Testis (tissue), 3 donors: ENCODE measurements around the gene ERC1. TPM values are rescaled to one million over a fixed set of nuclear protein-coding genes. Genes with fewer than 3 reads are reported as not detected.

Source experiments
- DNase-seq: peaks from one replicate; pipeline ENCODE4 v3.0.0-alpha.2; 2019
- H3K27ac ChIP-seq, 2 donors: fragments of 200-600 bp; sonication (generic); one replicate each; pipeline ENCODE4 v1.5.1; 2019
- H3K27me3 ChIP-seq: fragments of 200-600 bp; sonication (generic); one replicate; pipeline ENCODE4 v1.5.1; 2019
- H3K36me3 ChIP-seq: fragments of 200-600 bp; sonication (generic); one replicate; pipeline ENCODE4 v1.5.1; 2017; ENCODE audit warnings: low read depth; ENCODE audit errors: missing control alignments
- H3K4me1 ChIP-seq: fragments of 200-600 bp; sonication (generic); one replicate; pipeline ENCODE4 v1.5.1; 2019
- H3K4me3 ChIP-seq, 2 donors: fragments of 200-600 bp; sonication (generic); one replicate each; pipeline ENCODE4 v1.5.1; 2017 to 2019
- H3K9me3 ChIP-seq: fragments of 200-600 bp; sonication (generic); one replicate; pipeline ENCODE4 v1.5.1; 2017
- POLR2A ChIP-seq: fragments of 450-650 bp; IDR thresholded peaks from one replicate; pipeline ENCODE4 v1.6.1; 2017; ENCODE audit warnings: antibody characterized with exemption, mild to moderate bottlenecking, moderate library complexity
- WGBS, 2 donors: methylation state at CpG; one replicate each; pipeline ENCODE4 v1.1.5; 2018; 5-methylcytosine and 5-hydroxymethylcytosine counted together
- intact Hi-C: fragments of 100-400 bp; cut with DNase I; formaldehyde crosslinking; loops from one replicate; pipeline ENCODE4 v1.15.1; 2023; ENCODE audit warnings: low total_unique reads
- polyA plus RNA-seq: library from polyadenylated mRNA; stranded (reverse); fragments of 350-450 nt; fragmentation: Illumina TruSeq; extraction: RNeasy Lipid Tissue Mini Kit (QIAGEN cat#74804); gene quantifications from one replicate; pipeline ENCODE4 v1.2.3, GENCODE V29; 2014; ENCODE audit warnings: low read depth, low replicate concordance; ENCODE audit not compliant: insufficient read depth
- total RNA-seq, 2 donors: library from RNA; depleted of rRNA; stranded (reverse); fragments of >200 nt; gene quantifications; one replicate each; pipeline ENCODE4 v1.2.3, GENCODE V29; 2016
- TF ChIP-seq, protein P1 (sequence below), 3 experiments: fragments of 450-650 bp in 2 of 3; fragments of 200-600 bp in 1 of 3; sonication (generic) in 1 of 3; IDR thresholded peaks; one replicate each; pipeline ENCODE4 v1.5.1; 2016 to 2019; ENCODE audit warnings: antibody characterized with exemption in 3 of 3, mild to moderate bottlenecking in 2 of 3, moderate library complexity in 1 of 3

Gene ERC1
- total and polyA plus RNA-seq, 3 donors from 2014 or later, result 25.8 to 109 (median 106) TPM

GRCh38 chr12:1466481-1467154 is 475.6 kb downstream of the ERC1 start:
- Histone ChIP-seq H3K27ac (no peak overlapping the region), H3K36me3 (no peaks in the 10 kb centered on the region), H3K9me3 (no peaks in the 10 kb centered on the region), H3K27me3 (no peaks in the 10 kb centered on the region), H3K4me1 (peaks cover 12% of the 10 kb centered on the region), H3K4me3 (no peak overlapping the region)
- intact Hi-C loops, result no loop called here
- WGBS, 2 donors, result 75 to 80% methylated on average over 5 of the region's 5 CpGs
- no peak for DNase-seq
- no peak for TF ChIP-seq POLR2A
- TF ChIP-seq, protein P1, sequence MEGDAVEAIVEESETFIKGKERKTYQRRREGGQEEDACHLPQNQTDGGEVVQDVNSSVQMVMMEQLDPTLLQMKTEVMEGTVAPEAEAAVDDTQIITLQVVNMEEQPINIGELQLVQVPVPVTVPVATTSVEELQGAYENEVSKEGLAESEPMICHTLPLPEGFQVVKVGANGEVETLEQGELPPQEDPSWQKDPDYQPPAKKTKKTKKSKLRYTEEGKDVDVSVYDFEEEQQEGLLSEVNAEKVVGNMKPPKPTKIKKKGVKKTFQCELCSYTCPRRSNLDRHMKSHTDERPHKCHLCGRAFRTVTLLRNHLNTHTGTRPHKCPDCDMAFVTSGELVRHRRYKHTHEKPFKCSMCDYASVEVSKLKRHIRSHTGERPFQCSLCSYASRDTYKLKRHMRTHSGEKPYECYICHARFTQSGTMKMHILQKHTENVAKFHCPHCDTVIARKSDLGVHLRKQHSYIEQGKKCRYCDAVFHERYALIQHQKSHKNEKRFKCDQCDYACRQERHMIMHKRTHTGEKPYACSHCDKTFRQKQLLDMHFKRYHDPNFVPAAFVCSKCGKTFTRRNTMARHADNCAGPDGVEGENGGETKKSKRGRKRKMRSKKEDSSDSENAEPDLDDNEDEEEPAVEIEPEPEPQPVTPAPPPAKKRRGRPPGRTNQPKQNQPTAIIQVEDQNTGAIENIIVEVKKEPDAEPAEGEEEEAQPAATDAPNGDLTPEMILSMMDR (IDR thresholded peaks at IDR 0.05), result no peak

- no peak overlapping the region for H3K27ac ChIP-seq
- no peaks in the 10 kb centered on the region for H3K27me3 ChIP-seq
- peaks cover 12% of the 10 kb centered on the region for H3K4me1 ChIP-seq
- TF ChIP-seq, protein P1 (IDR thresholded peaks at IDR 0.05), result no peak
- no peak for TF ChIP-seq POLR2A
- no peak overlapping the region for H3K4me3 ChIP-seq
- no peaks in the 10 kb centered on the region for H3K36me3 ChIP-seq
- no peak for DNase-seq
- H3K9me3 ChIP-seq, result no peaks in the 10 kb centered on the region
- WGBS, 2 donors, result 93 to 97% methylated on average over 11 of the region's 11 CpGs
- intact Hi-C loops, result no loop called here
Observed at GRCh38 chr12:1467710-1468109, 476.7 kb downstream of the ERC1 start.

DNA sequence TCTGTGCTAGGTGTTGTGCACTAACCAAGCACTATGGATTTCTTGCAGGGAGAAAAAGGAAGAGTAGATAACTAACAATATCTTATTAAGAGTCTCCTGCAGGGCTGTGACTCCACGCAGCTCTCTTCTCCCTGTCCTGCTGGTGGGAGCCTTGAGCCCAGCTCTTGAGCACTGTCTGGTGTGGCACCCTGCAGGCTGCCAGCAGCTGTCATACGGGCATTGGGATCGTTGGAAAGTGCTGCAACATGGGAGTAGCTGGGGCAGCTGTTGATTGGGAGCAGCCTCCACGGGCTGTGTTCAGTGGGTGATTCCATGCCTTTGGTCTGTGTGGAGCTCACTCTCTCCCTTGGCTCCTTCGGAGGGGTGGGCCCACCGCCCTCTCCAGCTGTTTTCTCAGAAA is 478.0 kb downstream of the ERC1 start:
- H3K9me3 ChIP-seq, result no peaks in the 10 kb centered on the region
- 74 to 85% methylated on average over 6 of the region's 6 CpGs for WGBS, 2 donors

DNA sequence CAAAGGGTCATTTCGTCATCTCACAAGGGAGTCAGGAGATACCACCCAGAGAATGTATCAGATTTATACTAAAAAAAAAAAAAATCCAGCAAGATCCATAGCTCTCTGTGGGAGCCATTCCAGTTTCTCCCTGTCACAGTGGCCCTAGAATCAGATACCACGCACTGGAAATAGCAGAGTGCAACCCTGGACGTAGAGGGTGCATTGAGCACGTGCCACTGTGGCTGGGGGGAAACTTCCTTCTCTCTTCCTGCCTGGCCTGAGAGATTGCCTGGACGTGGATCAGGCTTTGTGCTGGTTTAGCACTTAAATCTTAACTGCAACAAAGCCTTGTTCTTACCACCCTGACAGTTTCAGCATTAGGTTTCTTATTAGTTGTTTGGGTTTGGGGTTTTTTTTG is 479.0 kb downstream of the ERC1 start:
- intact Hi-C loops, result no loop called here
- no peaks in the 10 kb centered on the region for H3K27me3 ChIP-seq
- H3K9me3 ChIP-seq, result no peaks in the 10 kb centered on the region
- TF ChIP-seq POLR2A, result no peak
- TF ChIP-seq, protein P1 (IDR thresholded peaks at IDR 0.05), result no peak
- no peak overlapping the region for H3K27ac ChIP-seq
- H3K36me3 ChIP-seq, result no peaks in the 10 kb centered on the region
- peak; percentile 57 for DNase-seq
- peaks cover 19% of the 10 kb centered on the region for H3K4me1 ChIP-seq
- H3K4me3 ChIP-seq, result no peak overlapping the region
- 54 to 64% methylated on average over 5 of the region's 5 CpGs for WGBS, 2 donors

More for the DNA sequence above, 478.0 kb downstream of the ERC1 start:
- Histone ChIP-seq H3K4me3 (no peak overlapping the region), H3K27me3 (no peaks in the 10 kb centered on the region), H3K36me3 (no peaks in the 10 kb centered on the region), H3K27ac (no peak overlapping the region), H3K4me1 (peaks cover 19% of the 10 kb centered on the region)
- intact Hi-C loops, result no loop called here
- no peak for DNase-seq
- TF ChIP-seq POLR2A, result no peak
- TF ChIP-seq, protein P1 (IDR thresholded peaks at IDR 0.05), result no peak

GRCh38 chr12:1471224-1471623 is 480.2 kb downstream of the ERC1 start:
- H3K27ac ChIP-seq, result no peak overlapping the region
- no peak overlapping the region for H3K4me3 ChIP-seq
- H3K27me3 ChIP-seq, result no peaks in the 10 kb centered on the region
- no peaks in the 10 kb centered on the region for H3K9me3 ChIP-seq
- H3K4me1 ChIP-seq, result peaks cover 19% of the 10 kb centered on the region
- WGBS, 2 donors, result 90 to 94% methylated on average over 6 of the region's 6 CpGs
- intact Hi-C loops, result no loop called here
- no peak for TF ChIP-seq POLR2A
- TF ChIP-seq, protein P1 (IDR thresholded peaks at IDR 0.05), result no peak
- no peaks in the 10 kb centered on the region for H3K36me3 ChIP-seq
- DNase-seq, result no peak
